Measurements from ENCODE around the gene SUV39H2.
A peak's percentile ranks its signal among the peaks of the same experiment; 100 is the strongest.
"Not testable (repeated sequence)": the region's sequence is repeated elsewhere in the genome, so short reads cannot be mapped to it uniquely, and the experiment has no call there.

The SUV39H2 gene, protein sequence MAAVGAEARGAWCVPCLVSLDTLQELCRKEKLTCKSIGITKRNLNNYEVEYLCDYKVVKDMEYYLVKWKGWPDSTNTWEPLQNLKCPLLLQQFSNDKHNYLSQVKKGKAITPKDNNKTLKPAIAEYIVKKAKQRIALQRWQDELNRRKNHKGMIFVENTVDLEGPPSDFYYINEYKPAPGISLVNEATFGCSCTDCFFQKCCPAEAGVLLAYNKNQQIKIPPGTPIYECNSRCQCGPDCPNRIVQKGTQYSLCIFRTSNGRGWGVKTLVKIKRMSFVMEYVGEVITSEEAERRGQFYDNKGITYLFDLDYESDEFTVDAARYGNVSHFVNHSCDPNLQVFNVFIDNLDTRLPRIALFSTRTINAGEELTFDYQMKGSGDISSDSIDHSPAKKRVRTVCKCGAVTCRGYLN

DNA sequence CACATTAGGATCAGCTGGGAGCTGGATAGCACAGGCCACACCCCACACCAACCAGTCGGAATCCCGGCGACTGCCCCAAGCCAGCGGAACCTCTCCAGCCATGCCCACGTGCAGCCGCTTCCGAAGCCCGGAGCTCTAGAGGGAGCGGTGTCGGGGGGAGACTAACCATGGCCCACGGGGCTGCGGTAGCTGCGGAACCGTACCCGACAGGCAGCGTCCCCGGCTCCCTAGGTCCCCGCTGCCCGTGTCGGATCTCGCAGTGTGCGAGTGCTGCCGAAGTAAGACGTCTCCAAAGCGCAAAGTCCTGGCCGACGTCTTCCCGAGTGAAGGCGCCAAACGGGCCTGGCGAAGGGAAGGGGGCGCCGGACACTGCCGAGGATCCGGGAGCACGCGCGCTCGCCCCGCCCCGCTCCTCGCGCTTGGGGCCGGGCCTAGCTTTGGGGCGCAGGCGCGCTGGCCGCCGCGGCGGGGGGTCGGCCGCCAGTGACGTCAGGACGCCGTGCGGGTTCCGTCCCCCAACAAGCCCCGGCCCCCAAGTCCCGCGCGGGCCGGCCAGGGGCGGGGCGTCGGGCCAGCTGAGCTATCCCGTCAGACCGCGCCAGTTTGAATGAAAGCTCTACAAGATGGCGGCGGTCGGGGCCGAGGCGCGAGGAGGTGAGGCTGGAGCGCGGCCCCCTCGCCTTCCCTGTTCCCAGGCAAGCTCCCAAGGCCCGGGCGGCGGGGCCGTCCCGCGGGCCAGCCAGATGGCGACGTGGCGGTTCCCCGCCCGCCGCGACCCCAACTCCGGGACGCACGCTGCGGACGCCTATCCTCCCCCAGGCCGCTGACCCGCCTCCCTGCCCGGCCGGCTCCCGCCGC lies at the start of gene SUV39H2:
Gene SUV39H2 (plus strand): TSS at position 601 of the 858 bp plus-strand sequence. CDS start 23 bp downstream, at position 624.
- peak; percentile 63 to 85 for DNase-seq (ENCODE audit: extremely low read depth in 1 of 2, low read depth in 1 of 2)

DNA sequence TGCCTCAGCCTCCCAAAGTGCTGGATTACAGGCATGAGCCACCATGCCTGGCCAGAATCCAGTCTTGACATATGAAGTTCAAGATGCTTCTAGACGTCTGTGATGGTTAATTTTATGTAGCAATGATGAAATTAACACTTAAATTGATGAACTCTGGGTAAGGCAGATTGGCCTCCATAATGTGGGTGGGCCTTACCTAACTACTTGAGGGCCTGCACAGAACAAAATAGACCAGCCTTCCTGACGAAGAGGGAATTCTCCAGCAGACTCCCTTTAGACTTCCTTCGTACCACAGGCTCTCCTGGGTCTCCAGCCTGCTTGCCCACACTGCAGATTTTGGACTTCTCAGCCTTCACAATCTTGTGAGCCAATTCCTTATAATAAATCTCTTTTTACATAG lies 45.6 kb upstream of the SUV39H2 start:
- DNase-seq (ENCODE audit: extremely low read depth in 1 of 2, low read depth in 1 of 2), result no peak

DNA sequence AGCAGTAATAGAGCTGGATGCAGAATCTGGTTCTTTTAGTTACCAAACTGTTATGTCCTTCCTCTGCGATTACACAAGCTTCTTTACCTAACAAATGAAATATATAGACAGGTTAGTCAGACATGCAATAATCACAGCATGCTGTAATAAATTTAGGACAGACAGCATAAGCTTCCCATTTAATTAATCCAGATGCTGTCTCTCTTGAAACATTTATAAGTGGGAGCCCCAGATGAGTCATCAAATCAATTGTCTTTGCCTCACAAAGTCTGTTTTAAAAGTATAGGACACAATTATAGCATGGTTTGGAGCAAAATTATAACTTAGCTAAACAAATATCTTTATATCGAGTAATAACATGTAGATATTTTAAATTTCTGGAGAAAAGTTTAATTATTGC lies 42.5 kb upstream of the SUV39H2 start:
- DNase-seq (ENCODE audit: extremely low read depth in 1 of 2, low read depth in 1 of 2), result no peak

DNA sequence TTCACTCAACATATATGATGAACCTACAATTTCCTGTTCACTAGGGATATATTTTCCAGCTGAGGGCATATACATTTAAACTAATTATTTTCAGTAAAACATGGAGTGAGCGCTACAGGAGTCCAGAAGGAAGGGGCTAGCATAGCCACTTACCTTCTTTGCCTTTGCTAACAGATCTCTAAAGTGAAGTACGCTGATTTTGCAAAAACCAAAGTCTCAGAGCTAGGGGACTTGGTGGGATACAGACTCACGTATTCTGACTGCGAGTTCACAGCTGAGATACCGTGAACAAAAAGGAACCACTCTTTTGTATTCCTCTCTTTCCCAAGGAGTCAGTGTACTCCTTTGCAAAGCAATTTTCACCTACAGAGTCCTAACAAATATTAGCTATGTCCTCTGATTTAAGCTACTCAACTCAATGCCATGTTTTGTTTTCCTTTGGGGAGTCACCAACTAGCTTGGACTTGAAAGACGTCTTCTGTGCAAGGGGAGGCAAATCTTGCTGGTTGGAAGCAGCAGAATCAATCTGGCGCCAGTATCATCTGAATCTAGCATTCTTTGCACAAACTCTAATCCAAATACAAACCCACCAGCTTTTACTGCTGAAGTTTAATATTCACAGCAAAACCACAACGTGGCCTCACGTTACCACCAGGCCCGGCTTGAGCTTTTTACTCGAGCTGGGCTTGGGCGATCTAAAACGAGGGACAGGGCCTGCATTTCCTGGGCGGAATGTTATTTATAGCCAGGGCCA lies 41.5 kb upstream of the SUV39H2 start:
- no peak for DNase-seq (ENCODE audit: extremely low read depth in 1 of 2, low read depth in 1 of 2)

DNA sequence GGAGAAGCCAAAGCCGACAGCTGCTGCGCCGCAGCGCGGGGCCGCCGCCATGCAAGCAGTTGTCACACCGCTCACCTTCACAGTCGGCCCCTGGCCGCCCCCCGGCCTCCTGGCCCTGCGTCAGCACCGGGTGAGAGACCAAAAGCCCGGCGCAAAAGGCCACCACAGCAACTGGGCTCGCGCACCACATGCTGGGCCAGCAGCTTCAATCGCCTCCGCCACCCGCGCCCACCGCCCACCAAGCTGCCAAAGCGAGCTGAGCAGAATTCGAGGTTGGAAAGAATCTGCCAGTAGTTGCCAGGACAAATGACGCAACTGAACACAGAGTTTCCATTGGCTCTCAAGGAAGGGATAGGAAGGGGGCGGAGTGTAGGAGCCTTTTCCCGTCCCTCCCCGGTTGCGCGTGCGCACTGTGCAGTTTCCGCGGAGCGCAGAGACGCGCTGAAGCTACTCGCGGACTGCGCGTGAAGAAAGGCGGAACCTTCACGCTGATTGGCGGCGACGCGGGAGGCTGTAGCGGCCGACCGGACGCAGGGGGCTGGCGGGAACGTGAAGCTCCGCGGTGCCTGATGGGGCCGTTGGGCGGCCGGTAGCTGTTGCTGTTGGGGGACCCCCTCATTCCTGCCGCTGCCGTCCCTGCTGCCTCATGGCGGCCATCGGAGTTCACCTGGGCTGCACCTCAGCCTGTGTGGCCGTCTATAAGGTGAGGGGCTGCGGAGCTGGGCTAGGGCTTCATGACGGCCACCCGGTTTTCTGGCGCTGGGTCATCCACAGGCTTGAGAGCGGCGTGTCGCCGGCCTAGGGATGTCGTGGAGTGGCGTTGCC lies 40.7 kb upstream of the SUV39H2 start, which contains the start of the genes CDNF, HSPA14 and MSANTD7:
Gene CDNF (minus strand): TSS at position 281 of the 825 bp plus-strand sequence. CDS start 91 bp downstream, at position 190.
Gene HSPA14 (plus strand): TSS at position 550 of the 825 bp plus-strand sequence. CDS start 97 bp downstream, at position 647.
Gene MSANTD7 (plus strand): TSS at position 550 of the 825 bp plus-strand sequence. CDS start 3,979 bp downstream, outside the sequence.
- peak; percentile 99 for DNase-seq (ENCODE audit: extremely low read depth in 1 of 2, low read depth in 1 of 2)

DNA sequence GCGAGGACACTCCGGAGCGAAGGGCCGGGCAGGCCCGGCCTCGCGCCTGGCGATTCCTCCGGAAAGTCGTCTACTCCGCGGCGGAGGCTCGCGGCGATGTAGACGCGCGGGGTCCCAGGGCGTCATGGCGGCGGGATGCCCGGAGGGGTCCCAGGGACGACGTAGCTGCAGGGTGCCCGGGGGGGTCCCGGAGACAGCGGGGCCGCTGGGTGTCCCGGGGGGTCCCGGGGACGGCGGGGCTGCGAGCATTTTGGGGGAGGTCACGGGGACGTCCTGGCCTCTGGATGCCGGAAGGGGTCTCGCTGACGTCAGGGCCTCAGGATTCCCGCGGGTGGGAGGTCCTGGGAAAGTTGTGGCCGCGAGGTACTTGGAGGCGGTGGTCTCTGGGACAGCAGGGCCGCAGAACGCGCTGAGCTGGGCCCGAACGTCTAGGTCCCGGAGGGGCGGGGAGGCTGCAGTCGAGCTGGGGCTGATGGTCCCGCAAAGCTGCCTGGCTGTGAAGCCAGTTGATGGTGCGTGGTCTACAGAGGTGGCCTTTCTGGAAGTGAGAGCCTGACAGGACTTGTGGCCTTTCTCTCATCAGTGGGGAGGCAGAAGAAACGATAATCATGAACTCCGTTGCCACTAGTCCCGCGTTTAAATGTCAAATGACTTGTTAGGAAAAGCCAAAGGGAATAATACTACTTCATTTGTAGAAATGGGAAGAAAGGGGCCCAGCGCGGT lies 39.9 kb upstream of the SUV39H2 start:
- peak in 1 of 2 donors; percentile 13 for DNase-seq (ENCODE audit: extremely low read depth in 1 of 2, low read depth in 1 of 2)

DNA sequence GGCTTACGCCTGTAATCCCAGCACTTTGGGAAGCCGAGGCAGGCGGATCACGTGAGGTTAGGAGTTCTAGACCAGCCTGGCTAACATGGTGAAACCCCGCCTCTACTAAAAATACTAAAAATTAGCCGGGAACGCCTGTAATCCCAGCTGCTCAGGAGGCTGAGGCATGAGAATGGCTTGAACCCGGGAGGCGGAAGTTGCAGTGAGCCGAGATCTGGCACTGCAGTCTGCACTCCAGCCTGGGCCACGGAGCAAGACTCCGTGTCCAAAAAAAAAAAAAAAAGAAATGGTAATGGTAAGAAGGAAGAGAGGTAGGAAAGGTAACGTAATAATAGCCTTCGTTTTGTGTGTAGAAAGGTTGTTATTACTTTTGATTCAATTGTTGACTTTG lies 39.4 kb upstream of the SUV39H2 start:
- no peak for DNase-seq (ENCODE audit: extremely low read depth in 1 of 2, low read depth in 1 of 2)

DNA sequence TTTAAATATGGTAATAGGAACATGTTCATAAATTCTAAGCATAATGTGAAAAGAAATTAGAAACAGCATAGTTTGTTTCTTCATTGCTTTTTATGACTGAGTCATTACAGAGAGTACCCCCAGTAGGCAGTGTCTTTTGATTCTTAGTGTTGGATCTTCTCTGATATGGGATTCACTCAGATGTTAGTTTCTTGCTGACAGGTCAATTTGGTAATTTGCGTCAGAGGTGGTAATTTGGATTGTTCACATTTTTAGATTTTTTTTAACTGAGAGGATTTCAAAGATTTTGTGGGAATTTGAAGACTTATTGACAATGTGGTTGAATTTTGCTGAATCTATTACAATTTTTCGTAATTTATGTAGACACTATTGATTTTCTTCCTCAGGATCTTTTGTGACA lies 38.5 kb upstream of the SUV39H2 start:
- no peak for DNase-seq (ENCODE audit: extremely low read depth in 1 of 2, low read depth in 1 of 2)

DNA sequence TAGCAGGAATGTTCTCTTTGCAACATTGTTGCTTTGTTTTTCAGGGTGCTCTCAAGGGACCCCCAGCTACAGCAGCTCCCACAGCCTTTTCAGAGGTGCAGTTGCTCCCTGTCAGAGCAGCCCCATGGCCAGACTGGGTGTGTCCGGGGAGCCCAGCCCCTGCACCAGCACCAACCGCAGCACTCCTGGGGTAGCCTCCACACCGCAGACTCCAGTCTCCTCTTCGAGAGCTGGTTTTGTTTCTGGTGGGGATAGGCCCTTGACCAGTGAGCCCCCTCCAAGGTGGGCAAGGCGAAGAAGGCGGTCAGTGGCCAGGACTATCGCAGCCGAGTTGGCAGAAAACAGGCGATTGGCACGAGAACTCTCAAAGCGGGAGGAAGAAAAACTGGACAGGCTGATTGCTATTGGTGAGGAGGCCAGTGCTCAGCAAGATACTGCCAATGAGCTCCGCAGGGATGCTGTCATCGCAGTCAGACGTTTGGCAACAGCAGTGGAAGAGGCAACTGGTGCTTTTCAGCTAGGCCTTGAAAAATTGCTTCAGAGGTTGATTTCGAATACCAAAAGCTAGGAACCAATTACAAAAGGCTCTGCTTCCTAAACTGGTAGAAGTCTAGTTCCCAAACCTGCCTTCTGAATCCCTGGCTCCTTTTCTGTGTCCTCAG lies 35.2 kb upstream of the SUV39H2 start:
- DNase-seq (ENCODE audit: extremely low read depth in 1 of 2, low read depth in 1 of 2), result no peak

DNA sequence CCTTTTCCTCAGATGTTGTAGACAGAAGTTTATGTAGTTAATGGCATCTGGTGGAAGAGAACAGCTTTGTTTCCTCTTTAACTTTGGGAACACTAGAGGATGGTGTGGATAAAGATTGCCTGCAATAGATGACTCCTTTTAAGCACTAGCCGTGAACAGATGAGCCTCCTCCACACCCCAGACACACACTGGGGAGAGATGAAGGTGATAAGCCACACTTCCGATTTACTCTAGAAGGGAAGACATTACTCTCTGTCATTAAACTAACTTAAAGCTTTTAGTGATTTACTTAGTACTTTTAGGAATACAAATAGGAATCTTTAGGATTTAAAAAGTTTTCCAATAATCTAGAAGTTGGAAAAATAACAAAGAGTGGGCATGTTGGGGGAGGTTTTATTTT lies 33.7 kb upstream of the SUV39H2 start:
- DNase-seq (ENCODE audit: extremely low read depth in 1 of 2, low read depth in 1 of 2), result no peak

DNA sequence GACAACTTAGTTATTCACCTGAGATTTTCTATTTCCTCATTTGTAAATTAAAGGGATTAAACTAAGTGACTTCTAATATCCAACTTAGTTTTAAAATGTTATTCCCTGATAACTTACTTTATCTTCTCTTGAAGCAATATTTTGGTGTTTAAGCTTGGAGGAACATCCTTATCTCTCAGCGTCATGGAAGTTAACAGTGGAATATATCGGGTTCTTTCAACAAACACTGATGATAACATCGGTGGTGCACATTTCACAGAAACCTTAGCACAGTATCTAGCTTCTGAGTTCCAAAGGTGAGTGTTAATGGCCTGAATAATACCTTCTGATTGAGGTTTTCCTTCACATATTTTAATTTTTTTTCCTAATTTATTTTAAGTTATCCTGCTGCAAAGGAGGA lies 26.4 kb upstream of the SUV39H2 start:
- no peak for DNase-seq (ENCODE audit: extremely low read depth in 1 of 2, low read depth in 1 of 2)

DNA sequence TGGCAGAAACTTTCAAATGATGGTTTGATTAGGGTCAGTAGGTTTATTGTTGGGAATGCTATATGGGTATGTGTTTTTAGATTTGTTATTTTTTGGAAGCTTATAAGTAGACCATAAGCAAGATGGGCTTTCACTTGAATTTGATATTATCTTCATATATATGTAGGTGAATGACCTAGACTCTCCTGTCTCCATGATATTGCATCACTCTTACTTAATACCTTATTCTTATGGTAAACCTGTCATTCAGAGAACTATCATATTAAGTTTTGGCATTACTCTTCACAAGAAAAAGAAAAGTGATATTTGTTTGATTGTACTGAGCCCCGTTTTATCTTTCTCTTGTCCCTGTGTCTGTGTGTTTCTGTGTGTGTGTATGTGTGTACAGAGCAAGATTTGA lies 23.2 kb upstream of the SUV39H2 start:
- no peak for DNase-seq (ENCODE audit: extremely low read depth in 1 of 2, low read depth in 1 of 2)

DNA sequence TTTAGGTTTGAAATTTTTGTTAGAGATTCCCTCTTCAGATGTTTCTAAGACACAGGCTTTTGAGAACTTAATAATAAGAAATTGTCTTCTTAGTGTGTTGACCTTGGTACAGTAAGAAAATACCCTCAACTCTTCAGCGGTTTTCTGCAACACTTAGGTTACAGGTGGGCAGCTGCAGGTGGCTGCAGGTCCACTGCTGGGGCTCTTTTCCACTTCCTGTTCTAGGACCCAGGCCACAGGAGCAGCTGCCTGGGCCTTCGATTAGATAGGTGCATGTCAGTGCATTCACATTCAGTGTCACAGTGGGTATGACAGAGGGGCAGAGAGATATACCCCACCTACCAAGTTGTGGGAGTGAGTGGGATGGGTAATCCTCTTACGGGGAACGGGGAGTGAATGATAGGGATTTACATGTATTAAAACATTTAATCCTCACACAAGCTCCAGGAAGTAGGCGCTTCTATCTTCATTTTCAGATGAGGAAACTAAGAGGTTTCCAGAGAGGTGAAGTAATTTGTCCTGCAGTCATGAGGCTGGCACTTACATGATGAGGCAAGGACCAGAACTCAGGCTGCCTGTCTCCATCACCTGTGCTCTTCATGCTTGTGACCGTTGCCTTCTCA lies 20.2 kb upstream of the SUV39H2 start:
- no peak for DNase-seq (ENCODE audit: extremely low read depth in 1 of 2, low read depth in 1 of 2)

DNA sequence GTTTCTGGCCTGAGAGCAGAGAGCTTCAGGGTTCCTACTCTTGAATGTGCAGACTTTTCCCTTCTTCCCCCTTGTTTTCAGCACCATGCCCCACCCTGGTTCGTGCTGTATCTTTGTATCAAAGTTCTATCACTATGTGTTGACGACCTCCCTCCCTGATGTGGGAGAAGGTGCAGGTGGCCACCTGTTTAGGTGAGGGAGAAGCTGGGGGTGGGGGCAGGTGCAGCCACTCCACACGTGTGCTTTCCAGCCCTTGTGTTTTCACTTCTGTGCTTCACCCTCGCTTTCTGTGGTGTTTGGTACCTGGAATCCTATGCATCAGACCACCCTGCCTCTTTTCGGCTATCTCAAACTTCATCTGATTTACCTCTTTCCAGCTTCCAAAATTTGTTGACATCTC lies 19.6 kb upstream of the SUV39H2 start:
- DNase-seq (ENCODE audit: extremely low read depth in 1 of 2, low read depth in 1 of 2), result no peak

DNA sequence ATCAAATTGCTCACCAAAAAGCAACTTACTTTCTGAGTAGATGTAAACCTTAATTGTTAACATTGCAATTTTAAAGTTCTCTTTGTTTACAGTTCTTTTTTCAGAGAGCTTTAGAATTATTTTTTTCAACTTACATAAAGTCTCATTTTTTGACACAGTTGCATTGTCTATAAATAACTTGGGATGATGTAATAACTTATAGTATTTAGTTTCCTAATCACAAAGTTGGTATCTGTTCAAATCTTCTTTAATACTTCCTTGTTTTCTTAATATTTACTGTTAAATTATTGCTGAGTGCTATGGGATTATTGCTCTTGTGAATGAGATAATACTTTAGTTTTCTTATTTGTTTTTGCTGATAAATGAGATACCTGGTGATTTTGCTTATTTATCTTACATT lies 18.9 kb upstream of the SUV39H2 start:
- no peak for DNase-seq (ENCODE audit: extremely low read depth in 1 of 2, low read depth in 1 of 2)

DNA sequence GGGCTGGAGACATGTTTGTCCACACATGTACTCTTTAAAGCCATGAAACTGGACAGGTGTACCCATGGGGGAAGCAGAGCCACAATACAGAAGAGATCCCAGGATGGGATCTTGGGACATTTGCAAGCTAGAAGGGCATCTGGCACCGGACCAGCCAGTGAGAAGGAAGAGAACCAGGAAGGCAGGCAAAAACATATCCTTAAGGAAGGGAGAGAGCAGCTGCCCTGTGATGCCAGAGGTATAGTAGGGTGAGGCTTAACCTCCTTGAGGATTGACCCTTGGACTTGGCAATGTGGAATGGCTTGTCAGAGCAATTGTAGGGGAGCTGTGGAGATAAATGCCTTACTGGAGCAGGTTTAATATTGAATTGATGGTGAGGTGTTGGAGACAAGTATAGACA lies 17.9 kb upstream of the SUV39H2 start:
- no peak for DNase-seq (ENCODE audit: extremely low read depth in 1 of 2, low read depth in 1 of 2)

DNA sequence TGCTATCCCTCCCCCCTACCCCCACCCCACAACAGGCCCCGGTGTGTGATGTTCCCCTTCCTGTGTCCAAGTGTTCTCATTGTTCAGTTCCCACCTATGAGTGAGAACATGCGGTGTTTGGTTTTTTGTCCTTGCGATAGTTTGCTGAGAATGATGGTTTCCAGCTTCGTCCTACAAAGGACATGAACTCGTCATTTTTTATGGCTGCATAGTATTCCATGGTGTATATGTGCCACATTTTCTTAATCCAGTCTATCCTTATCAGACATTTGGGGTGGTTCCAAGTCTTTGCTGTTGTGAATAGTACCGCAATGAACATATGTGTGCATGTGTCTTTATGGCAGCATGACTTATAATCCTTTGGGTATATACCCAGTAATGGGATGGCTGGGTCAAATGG lies 14.2 kb upstream of the SUV39H2 start:
- not testable (repeated sequence) for DNase-seq (ENCODE audit: extremely low read depth in 1 of 2, low read depth in 1 of 2)

DNA sequence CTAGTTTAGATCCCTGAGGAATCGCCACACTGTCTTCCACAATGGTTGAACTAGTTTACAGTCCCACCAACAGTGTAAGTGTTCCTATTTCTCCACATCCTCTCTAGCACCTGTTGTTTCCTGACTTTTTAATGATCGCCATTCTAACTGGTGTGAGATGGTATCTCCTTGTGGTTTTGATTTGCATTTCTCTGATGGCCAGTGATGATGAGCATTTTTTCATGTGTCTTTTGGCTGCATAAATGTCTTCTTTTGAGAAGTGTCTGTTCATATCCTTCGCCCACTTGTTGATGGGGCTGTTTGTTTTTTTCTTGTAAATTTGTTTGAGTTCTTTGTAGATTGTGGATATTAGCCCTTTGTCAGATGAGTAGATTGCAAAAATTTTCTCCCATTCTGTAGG lies 13.8 kb upstream of the SUV39H2 start:
- not testable (repeated sequence) for DNase-seq (ENCODE audit: extremely low read depth in 1 of 2, low read depth in 1 of 2)
